Gastroesophageal sphincter (tissue), 4 donors: ENCODE data around the gene MED8. TPM values are rescaled to one million over a fixed set of nuclear protein-coding genes. Genes with fewer than 3 reads are reported as not detected.
"Not testable (repeated sequence)": the region's sequence is repeated elsewhere in the genome, so short reads cannot be mapped to it uniquely, and the experiment has no call there.

Experiments used
- ATAC-seq: fragments of 150-250 bp; one replicate; pipeline ENCODE4 v1.9.1; 2016; ENCODE audit warnings: mild to moderate bottlenecking, moderate library complexity
- H3K27ac ChIP-seq, 4 donors: fragments of 200-600 bp; sonication (generic) in 3 of 4; 1 replicate in 3 of 4; 2 replicates in 1 of 4; pipeline ENCODE4 v1.5.1; 2016 to 2019
- H3K27me3 ChIP-seq: fragments of 200-600 bp; sonication (generic); one replicate; pipeline ENCODE4 v1.5.1; 2019
- H3K36me3 ChIP-seq, 2 donors: fragments of 200-600 bp; sonication (generic); one replicate each; pipeline ENCODE4 v1.5.1; 2019; ENCODE audit warnings: control low read depth in 1 of 2
- H3K4me1 ChIP-seq, 3 donors: fragments of 200-600 bp; sonication (generic); 1 replicate in 2 of 3; 2 replicates in 1 of 3; pipeline ENCODE4 v1.5.1; 2016 to 2019; ENCODE audit warnings: control low read depth in 2 of 3
- H3K4me3 ChIP-seq, 2 donors: fragments of 200-600 bp; sonication (generic); one replicate each; pipeline ENCODE4 v1.5.1; 2019; ENCODE audit warnings: mild to moderate bottlenecking in 1 of 2, moderate library complexity in 1 of 2
- H3K9me3 ChIP-seq, 3 donors: fragments of 200-600 bp; sonication (generic); one replicate each; pipeline ENCODE4 v1.5.1; 2017 to 2019; ENCODE audit warnings: control low read depth in 2 of 3
- CTCF ChIP-seq, 4 experiments: fragments of 200-600 bp in 2 of 4; fragments of 450-650 bp in 2 of 4; sonication (generic) in 1 of 4; IDR thresholded peaks; one replicate each; pipeline ENCODE4 v1.5.1; 2017 to 2019; ENCODE audit warnings: antibody characterized with exemption in 4 of 4, mild to moderate bottlenecking in 2 of 4, moderate library complexity in 2 of 4
- EP300 ChIP-seq: sonication (generic); formaldehyde crosslinking; IDR thresholded peaks from one replicate; pipeline ENCODE4 v1.6.1; 2017; ENCODE audit warnings: antibody characterized with exemption, mild to moderate bottlenecking
- POLR2A ChIP-seq, 2 donors: fragments of 450-650 bp; IDR thresholded peaks; one replicate each; pipeline ENCODE4 v1.6.1; 2017; ENCODE audit warnings: antibody characterized with exemption in 2 of 2, mild to moderate bottlenecking in 2 of 2, moderate library complexity in 1 of 2
- POLR2AphosphoS5 ChIP-seq: sonication (generic); formaldehyde crosslinking; IDR thresholded peaks from one replicate; pipeline ENCODE4 v1.6.1; 2017; ENCODE audit warnings: antibody characterized with exemption
- WGBS, 2 donors: methylation state at CpG; one replicate each; pipeline ENCODE4 v1.1.5; 2018; ENCODE audit warnings: low coverage in 1 of 2; 5-methylcytosine and 5-hydroxymethylcytosine counted together
- total RNA-seq, 4 donors: library from RNA; depleted of rRNA; stranded (reverse); fragments of >200 nt; gene quantifications; one replicate each; pipeline ENCODE4 v1.1.0, GENCODE V29; 2016

The MED8 gene
- total RNA-seq, 4 donors from 2014 or later: 31.4 to 41.1 (median 33.6) TPM

GRCh38 chr1:43418858-43419257 lies 29.3 kb upstream of the MED8 start:
- TF ChIP-seq POLR2A (IDR thresholded peaks at IDR 0.05) (no peak), CTCF (IDR thresholded peaks at IDR 0.05) (no peak), POLR2AphosphoS5 (no peak), EP300 (no peak)
- Histone ChIP-seq H3K27me3 (no peaks in the 10 kb centered on the region), H3K9me3 (no peaks in the 10 kb centered on the region), H3K36me3 (peaks cover 2 to 90% of the 10 kb centered on the region in 2 donors), H3K27ac (no peak overlapping the region), H3K4me3 (no peak overlapping the region), H3K4me1 (no peaks in the 10 kb centered on the region)
- ATAC-seq: no peak
- 82 to 100% methylated on average over 2 to 4 of the region's 4 CpGs for WGBS, 2 donors

- no peak for ATAC-seq
- Histone ChIP-seq H3K4me1 (no peaks in the 10 kb centered on the region), H3K36me3 (peaks cover 2 to 71% of the 10 kb centered on the region in 2 donors), H3K4me3 (no peak overlapping the region), H3K27ac (no peak overlapping the region), H3K9me3 (no peaks in the 10 kb centered on the region), H3K27me3 (no peaks in the 10 kb centered on the region)
- no peak for TF ChIP-seq CTCF (IDR thresholded peaks at IDR 0.05)
- TF ChIP-seq POLR2AphosphoS5: no peak
- TF ChIP-seq POLR2A (IDR thresholded peaks at IDR 0.05): no peak
- no peak for TF ChIP-seq EP300
- WGBS, 2 donors: 63 to 82% methylated on average over 2 of the region's 5 CpGs
Observed at GRCh38 chr1:43415901-43416300, 26.3 kb upstream of the MED8 start.

GRCh38 chr1:43414634-43415223 lies 25.1 kb upstream of the MED8 start:
- peaks cover 0 to 71% of the 10 kb centered on the region in 2 donors for H3K36me3 ChIP-seq
- 44 to 55% methylated on average over 1 to 3 of the region's 5 CpGs for WGBS, 2 donors

GRCh38 chr1:43413426-43413825 lies 23.8 kb upstream of the MED8 start:
- not testable (repeated sequence) for ATAC-seq, H3K9me3 ChIP-seq, H3K4me1 ChIP-seq

More at GRCh38 chr1:43414634-43415223, 25.1 kb upstream of the MED8 start:
- no peaks in the 10 kb centered on the region for H3K4me1 ChIP-seq
- no peak overlapping the region for H3K27ac ChIP-seq
- no peak overlapping the region for H3K4me3 ChIP-seq
- ATAC-seq: peak; percentile 57
- TF ChIP-seq EP300: no peak
- peak in 3 of 4 experiments; percentile 54 to 68 (median 56) for TF ChIP-seq CTCF (IDR thresholded peaks at IDR 0.05)
- no peaks in the 10 kb centered on the region for H3K27me3 ChIP-seq
- no peaks in the 10 kb centered on the region for H3K9me3 ChIP-seq

GRCh38 chr1:43410571-43410970 lies 21.0 kb upstream of the MED8 start:
- Histone ChIP-seq H3K27me3 (no peaks in the 10 kb centered on the region), H3K27ac (no peak overlapping the region), H3K4me1 (no peaks in the 10 kb centered on the region), H3K4me3 (no peak overlapping the region), H3K36me3 (peaks cover 3 to 71% of the 10 kb centered on the region in 2 donors), H3K9me3 (no peaks in the 10 kb centered on the region)
- 56 to 85% methylated on average over 1 of the region's 3 CpGs for WGBS, 2 donors
- no peak for TF ChIP-seq POLR2AphosphoS5
- no peak for ATAC-seq

More at GRCh38 chr1:43413426-43413825, 23.8 kb upstream of the MED8 start:
- H3K4me3 ChIP-seq, H3K27me3 ChIP-seq, H3K27ac ChIP-seq: not testable (repeated sequence)
- H3K36me3 ChIP-seq: peaks cover 0 to 71% of the 10 kb centered on the region in 2 donors
- WGBS, 2 donors: 88 to 91% methylated on average over 1 of the region's 1 CpG

GRCh38 chr1:43405876-43406234 lies 16.3 kb upstream of the MED8 start:
- peaks cover 0 to 4% (median 0%) of the 10 kb centered on the region in 3 donors for H3K4me1 ChIP-seq
- H3K27me3 ChIP-seq: no peaks in the 10 kb centered on the region
- H3K9me3 ChIP-seq: no peaks in the 10 kb centered on the region
- no peak for ATAC-seq
- 90 to 91% methylated on average over 2 of the region's 2 CpGs for WGBS, 2 donors
- TF ChIP-seq CTCF (IDR thresholded peaks at IDR 0.05) (no peak), EP300 (no peak), POLR2AphosphoS5 (no peak), POLR2A (IDR thresholded peaks at IDR 0.05) (no peak)
- no peak overlapping the region for H3K27ac ChIP-seq
- no peak overlapping the region for H3K4me3 ChIP-seq
- peaks cover 6 to 81% of the 10 kb centered on the region in 2 donors for H3K36me3 ChIP-seq
